DMS114 treated with DMSO at 0.1 percent for 48 hours (cell line): ENCODE results near the gene JADE3.

ENCODE experiments used
- DNase-seq: peaks from one replicate; lab custom pipeline; 2025; ENCODE audit not compliant: unreplicated experiment; lab: John Stamatoyannopoulos, UW

The JADE3 gene

DNA sequence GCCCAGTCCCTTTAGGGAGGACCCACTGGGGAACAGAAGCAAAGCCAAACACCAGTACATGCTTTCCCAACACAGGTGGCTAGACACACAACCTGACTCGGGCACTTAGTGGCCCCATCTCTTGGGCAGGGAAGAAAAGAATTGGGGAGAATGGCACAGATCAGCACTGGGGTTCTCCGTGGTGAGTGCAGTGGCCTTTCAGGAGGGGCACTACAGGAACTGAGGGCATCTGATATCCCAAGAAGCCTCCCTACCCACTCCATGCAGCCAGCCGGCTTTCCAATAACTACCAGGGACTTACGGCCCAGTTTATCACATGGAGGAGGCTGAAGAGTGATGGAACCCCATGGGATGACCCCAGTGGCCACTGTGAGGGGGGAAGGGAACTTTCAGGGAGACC lies 189.0 kb downstream of the JADE3 start:
- DNase-seq = no peak
